HCT116 (cell line): Measurements from ENCODE around the gene LPCAT2.

Experiments used
- CEBPB ChIP-seq: IDR thresholded peaks from 2 replicates; pipeline ENCODE4 v1.6.1; 2012; ENCODE audit warnings: low read depth
- CTCF ChIP-seq, 3 experiments: fragments of 200-600 bp in 1 of 3; sonication (generic) in 1 of 3; IDR thresholded peaks in 2 of 3; conservative IDR thresholded peaks in 1 of 3; 2 replicates each; pipeline ENCODE4 v1.5.1; 2012 to 2017; ENCODE audit warnings: low read depth in 2 of 3, low read length in 2 of 3, antibody characterized with exemption in 1 of 3, borderline replicate concordance in 1 of 3, control low read depth in 1 of 3, mild to moderate bottlenecking in 1 of 3, mixed read lengths in 1 of 3, mixed run types in 1 of 3, moderate library complexity in 1 of 3; ENCODE audit not compliant: insufficient read depth in 1 of 3
- JUND ChIP-seq: IDR thresholded peaks from 2 replicates; pipeline ENCODE4 v1.6.1; 2012
- MAX ChIP-seq: IDR thresholded peaks from 2 replicates; pipeline ENCODE4 v1.6.1; 2012
- POLR2A ChIP-seq: IDR thresholded peaks from 2 replicates; pipeline ENCODE4 v1.7.0; 2011; ENCODE audit warnings: borderline replicate concordance; ENCODE audit not compliant: insufficient read depth, insufficient read length; ENCODE audit errors: extremely low read depth
- POLR2AphosphoS5 ChIP-seq: IDR thresholded peaks from 2 replicates; pipeline ENCODE4 v1.6.1; 2011; ENCODE audit warnings: mild to moderate bottlenecking, low read depth, low read length, moderate library complexity
- SIN3A ChIP-seq: IDR thresholded peaks from 2 replicates; pipeline ENCODE4 v1.6.1; 2012; ENCODE audit warnings: low read depth
- YY1 ChIP-seq: IDR thresholded peaks from 2 replicates; pipeline ENCODE4 v1.6.1; 2011; ENCODE audit warnings: low read length, low read depth, moderate library complexity, mild to moderate bottlenecking; ENCODE audit not compliant: insufficient replicate concordance; ENCODE audit errors: extremely low read depth

- TF ChIP-seq CTCF (IDR thresholded peaks at IDR 0.05 in 2 of 3, conservative IDR thresholded peaks at IDR 0.05 in 1 of 3; ENCODE audit: borderline replicate concordance in 1 of 3, insufficient read depth in 1 of 3, low read depth in 2 of 3, low read length in 2 of 3) (no peak), MAX (no peak), YY1 (no peak), POLR2AphosphoS5 (no peak), SIN3A (no peak), POLR2A (no peak), JUND (no peak), CEBPB (no peak)
Measured at GRCh38 chr16:55503726-55504550, 4.9 kb upstream of the LPCAT2 start.
